HEK293 (cell line): ENCODE results near the gene TRAM2.

Source experiments
- CTCF ChIA-PET: fragments of 350-600 bp; formaldehyde crosslinking; extraction: SDS; loops from one replicate; lab custom pipeline; 2021; ENCODE audit warnings: antibody characterized with exemption; lab: Yijun Ruan, JAX
- POLR2A ChIA-PET: fragments of 300-600 bp; formaldehyde crosslinking; extraction: SDS; loops from one replicate; lab custom pipeline; 2020; ENCODE audit warnings: antibody characterized with exemption, inconsistent platforms; lab: Yijun Ruan, JAX
- H3K27ac ChIP-seq: fragments of 200-500 bp; sonication (Bioruptor generic); 2 replicates; pipeline ENCODE4 v1.5.1; 2014; ENCODE audit warnings: low read depth, low read length, control low read depth, inconsistent platforms; ENCODE audit errors: extremely low read depth
- H3K36me3 ChIP-seq, 2 experiments: fragments of 200-500 bp in 1 of 2; sonication (Bioruptor generic) in 1 of 2; 1 replicate in 1 of 2; 2 replicates in 1 of 2; pipeline ENCODE4 v1.5.1; 2014 to 2017; ENCODE audit warnings: inconsistent platforms in 2 of 2, low read length in 2 of 2; ENCODE audit not compliant: control insufficient read depth in 2 of 2, insufficient read depth in 1 of 2
- H3K4me1 ChIP-seq: fragments of 200-500 bp; sonication (Bioruptor generic); 2 replicates; pipeline ENCODE4 v1.5.1; 2014; ENCODE audit warnings: mild to moderate bottlenecking, low read length, inconsistent platforms; ENCODE audit not compliant: control insufficient read depth, insufficient read depth
- H3K4me3 ChIP-seq: 2 replicates; pipeline ENCODE4 v1.5.1; 2011; ENCODE audit warnings: low read depth, mild to moderate bottlenecking, control low read depth, low read length, moderate library complexity
- H3K9me3 ChIP-seq: fragments of 200-500 bp; sonication (Bioruptor generic); 2 replicates; pipeline ENCODE4 v1.5.1; 2014; ENCODE audit warnings: low read depth, low read length, inconsistent platforms; ENCODE audit not compliant: control insufficient read depth, insufficient read depth
- GFI1B ChIP-seq: fragments of 450-650 bp; formaldehyde crosslinking; IDR thresholded peaks from 2 replicates; pipeline ENCODE4 v1.5.1; 2016; ENCODE audit warnings: missing biosample characterization, missing genetic modification characterization
- GLI2 ChIP-seq: fragments of 450-650 bp; formaldehyde crosslinking; IDR thresholded peaks from 2 replicates; pipeline ENCODE4; 2017; ENCODE audit warnings: missing biosample characterization, missing genetic modification characterization, low read depth, borderline replicate concordance
- GLI4 ChIP-seq: fragments of 450-650 bp; formaldehyde crosslinking; IDR thresholded peaks from 2 replicates; pipeline ENCODE4 v1.5.1; 2016; ENCODE audit warnings: missing biosample characterization, missing genetic modification characterization
- GLIS2 ChIP-seq: fragments of 450-650 bp; formaldehyde crosslinking; IDR thresholded peaks from 2 replicates; pipeline ENCODE4 v1.5.1; 2016; ENCODE audit warnings: missing biosample characterization, missing genetic modification characterization
- KLF1 ChIP-seq: fragments of 450-650 bp; formaldehyde crosslinking; IDR thresholded peaks from 2 replicates; pipeline ENCODE4 v1.5.1; 2016; ENCODE audit warnings: missing biosample characterization, missing genetic modification characterization
- REST ChIP-seq: fragments of 450-650 bp; formaldehyde crosslinking; IDR thresholded peaks from 2 replicates; pipeline ENCODE4 v1.5.1; 2016; ENCODE audit warnings: missing biosample characterization, missing genetic modification characterization
- SP2 ChIP-seq: fragments of 450-650 bp; formaldehyde crosslinking; IDR thresholded peaks from 2 replicates; pipeline ENCODE4 v1.5.1; 2016; ENCODE audit warnings: missing biosample characterization, missing genetic modification characterization
- SP7 ChIP-seq: fragments of 450-650 bp; formaldehyde crosslinking; IDR thresholded peaks from 2 replicates; pipeline ENCODE4 v1.5.1; 2016; ENCODE audit warnings: missing biosample characterization, missing genetic modification characterization
- ZBTB26 ChIP-seq: fragments of 450-650 bp; formaldehyde crosslinking; optimal IDR thresholded peaks from 2 replicates; pipeline ENCODE3; 2016; ENCODE audit warnings: missing biosample characterization, mild to moderate bottlenecking, missing genetic modification characterization
- ZNF121 ChIP-seq: fragments of 450-650 bp; formaldehyde crosslinking; IDR thresholded peaks from 2 replicates; pipeline ENCODE4 v1.5.1; 2016; ENCODE audit warnings: missing biosample characterization, missing genetic modification characterization
- ZNF133 ChIP-seq: fragments of 450-650 bp; formaldehyde crosslinking; IDR thresholded peaks from 2 replicates; pipeline ENCODE4 v1.5.1; 2016; ENCODE audit warnings: missing biosample characterization, missing genetic modification characterization
- ZNF140 ChIP-seq: fragments of 450-650 bp; formaldehyde crosslinking; IDR thresholded peaks from 2 replicates; pipeline ENCODE4 v1.5.1; 2016; ENCODE audit warnings: missing biosample characterization, missing genetic modification characterization
- ZNF157 ChIP-seq: fragments of 450-650 bp; formaldehyde crosslinking; IDR thresholded peaks from 2 replicates; pipeline ENCODE4 v1.5.1; 2016; ENCODE audit warnings: missing biosample characterization, missing genetic modification characterization
- ZNF280D ChIP-seq: fragments of 450-650 bp; formaldehyde crosslinking; IDR thresholded peaks from 2 replicates; pipeline ENCODE4 v1.5.1; 2016; ENCODE audit warnings: missing biosample characterization, missing genetic modification characterization
- ZNF510 ChIP-seq: fragments of 450-650 bp; formaldehyde crosslinking; IDR thresholded peaks from 2 replicates; pipeline ENCODE4 v1.5.1; 2018; ENCODE audit warnings: mild to moderate bottlenecking, missing genetic modification characterization, missing biosample characterization; ENCODE audit not compliant: insufficient replicate concordance
- ZNF544 ChIP-seq: fragments of 450-650 bp; formaldehyde crosslinking; IDR thresholded peaks from 2 replicates; pipeline ENCODE4 v1.5.0; 2017; ENCODE audit warnings: missing biosample characterization, missing genetic modification characterization
- ZNF555 ChIP-seq: fragments of 450-650 bp; formaldehyde crosslinking; conservative IDR thresholded peaks from 2 replicates; pipeline ENCODE4 v1.5.1; 2017; ENCODE audit warnings: missing biosample characterization, mild to moderate bottlenecking, missing genetic modification characterization, inconsistent platforms
- ZNF558 ChIP-seq: fragments of 450-650 bp; formaldehyde crosslinking; IDR thresholded peaks from 2 replicates; pipeline ENCODE4 v1.5.1; 2016; ENCODE audit warnings: missing biosample characterization, missing genetic modification characterization
- ZNF610 ChIP-seq: fragments of 450-650 bp; formaldehyde crosslinking; IDR thresholded peaks from 2 replicates; pipeline ENCODE4 v1.5.1; 2016; ENCODE audit warnings: missing biosample characterization, missing genetic modification characterization, borderline replicate concordance
- ZNF623 ChIP-seq: fragments of 450-650 bp; formaldehyde crosslinking; IDR thresholded peaks from 2 replicates; pipeline ENCODE4 v1.5.1; 2016; ENCODE audit warnings: missing biosample characterization, missing genetic modification characterization
- ZNF626 ChIP-seq: fragments of 450-650 bp; sonication (Bioruptor Pico); formaldehyde crosslinking; IDR thresholded peaks from 2 replicates; pipeline ENCODE4 v1.5.1; 2018; ENCODE audit warnings: missing biosample characterization, missing genetic modification characterization, inconsistent platforms
- ZNF658 ChIP-seq: fragments of 450-650 bp; formaldehyde crosslinking; IDR thresholded peaks from 2 replicates; pipeline ENCODE4; 2016; ENCODE audit warnings: missing biosample characterization, missing genetic modification characterization
- ZNF660 ChIP-seq: fragments of 450-650 bp; IDR thresholded peaks from 2 replicates; pipeline ENCODE4 v1.5.1; 2018; ENCODE audit warnings: missing biosample characterization, mild to moderate bottlenecking, missing genetic modification characterization
- ZNF670 ChIP-seq: fragments of 450-650 bp; formaldehyde crosslinking; IDR thresholded peaks from 2 replicates; pipeline ENCODE4 v1.5.1; 2016; ENCODE audit warnings: missing biosample characterization, missing genetic modification characterization, low read depth
- ZNF677 ChIP-seq: fragments of 450-650 bp; IDR thresholded peaks from 2 replicates; pipeline ENCODE4 v1.5.0; 2018; ENCODE audit warnings: missing biosample characterization, mild to moderate bottlenecking, missing genetic modification characterization, moderate library complexity
- ZNF785 ChIP-seq: fragments of 450-650 bp; formaldehyde crosslinking; IDR thresholded peaks from 2 replicates; pipeline ENCODE4 v1.5.1; 2016; ENCODE audit warnings: missing biosample characterization, missing genetic modification characterization
- ZSCAN23 ChIP-seq: fragments of 450-650 bp; formaldehyde crosslinking; IDR thresholded peaks from 2 replicates; pipeline ENCODE4 v1.5.1; 2016; ENCODE audit warnings: missing biosample characterization, missing genetic modification characterization
- ZSCAN5A ChIP-seq: fragments of 450-650 bp; formaldehyde crosslinking; IDR thresholded peaks from 2 replicates; pipeline ENCODE4 v1.5.1; 2016; ENCODE audit warnings: missing biosample characterization, missing genetic modification characterization

The TRAM2 gene

GRCh38 chr6:52534363-52534762, 42.5 kb downstream of the TRAM2 start:
- Histone ChIP-seq H3K36me3 (peaks cover 0 to 13% of the 10 kb centered on the region in 2 experiments; a peak in 1 of 3 replicates), H3K4me1 (no peaks in the 10 kb centered on the region), H3K9me3 (no peaks in the 10 kb centered on the region), H3K4me3 (no peak overlapping the region), H3K27ac (no peak overlapping the region)
- ChIA-PET CTCF (interaction anchor here (1.2 to 1.4 kb wide), 2 partner anchors 10 to 15 kb away, joined by 3 to 4 read pairs; no protein-coding TSS in a partner anchor), POLR2A (no interaction called here)
- no peak for TF ChIP-seq ZNF558 (tag by site-specific recombination)
- no peak for TF ChIP-seq ZNF555 (tag by site-specific recombination)
- TF ChIP-seq ZSCAN5A, result no peak
- TF ChIP-seq GLIS2 (tag by site-specific recombination), result no peak
- no peak for TF ChIP-seq ZNF677 (tag by site-specific recombination)
- no peak for TF ChIP-seq ZNF626
- no peak for TF ChIP-seq ZNF133 (tag by site-specific recombination)
- no peak for TF ChIP-seq SP2 (tag by site-specific recombination)
- TF ChIP-seq ZNF121 (tag by site-specific recombination), result no peak
- no peak for TF ChIP-seq GLI4
- TF ChIP-seq ZNF660, result no peak
- TF ChIP-seq GLI2, result no peak
- TF ChIP-seq KLF1, result no peak
- TF ChIP-seq ZNF544 (tag by site-specific recombination), result no peak
- TF ChIP-seq ZNF610 (tag by site-specific recombination), result no peak
- no peak for TF ChIP-seq ZNF157

GRCh38 chr6:52533491-52533890, 43.4 kb downstream of the TRAM2 start:
- no peaks in the 10 kb centered on the region for H3K9me3 ChIP-seq
- H3K4me1 ChIP-seq, result no peaks in the 10 kb centered on the region
- H3K4me3 ChIP-seq, result no peak overlapping the region
- H3K27ac ChIP-seq, result no peak overlapping the region
- POLR2A ChIA-PET, result no interaction called here
- peaks cover 0 to 13% of the 10 kb centered on the region in 2 experiments; a peak in 1 of 3 replicates for H3K36me3 ChIP-seq
- CTCF ChIA-PET, result interaction anchor here (0.7 to 0.9 kb wide), 2 partner anchors 8 to 981 kb away, joined by 3 read pairs; no protein-coding TSS in a partner anchor
- no peak for TF ChIP-seq ZSCAN5A
- TF ChIP-seq ZNF670, result no peak
- TF ChIP-seq ZNF510 (tag by site-specific recombination), result no peak
- no peak for TF ChIP-seq ZNF785
- no peak for TF ChIP-seq ZBTB26 (tag by site-specific recombination)
- TF ChIP-seq ZNF280D (tag by site-specific recombination), result no peak
- TF ChIP-seq ZNF623, result no peak
- no peak for TF ChIP-seq ZNF658
- no peak for TF ChIP-seq REST (tag by site-specific recombination)
- no peak for TF ChIP-seq SP7
- TF ChIP-seq GFI1B (tag by site-specific recombination), result no peak
- no peak for TF ChIP-seq ZSCAN23 (tag by site-specific recombination)
- no peak for TF ChIP-seq ZNF140 (tag by site-specific recombination)
